DMS153 treated with DMSO at 0.1 percent for 48 hours (cell line): ENCODE results near the gene DNAJB4.
"Not testable (repeated sequence)": the region's sequence is repeated elsewhere in the genome, so short reads cannot be mapped to it uniquely, and the experiment has no call there.

ENCODE experiments used
- DNase-seq: peaks from one replicate; lab custom pipeline; 2025; ENCODE audit not compliant: unreplicated experiment; lab: John Stamatoyannopoulos, UW

Gene DNAJB4

DNA sequence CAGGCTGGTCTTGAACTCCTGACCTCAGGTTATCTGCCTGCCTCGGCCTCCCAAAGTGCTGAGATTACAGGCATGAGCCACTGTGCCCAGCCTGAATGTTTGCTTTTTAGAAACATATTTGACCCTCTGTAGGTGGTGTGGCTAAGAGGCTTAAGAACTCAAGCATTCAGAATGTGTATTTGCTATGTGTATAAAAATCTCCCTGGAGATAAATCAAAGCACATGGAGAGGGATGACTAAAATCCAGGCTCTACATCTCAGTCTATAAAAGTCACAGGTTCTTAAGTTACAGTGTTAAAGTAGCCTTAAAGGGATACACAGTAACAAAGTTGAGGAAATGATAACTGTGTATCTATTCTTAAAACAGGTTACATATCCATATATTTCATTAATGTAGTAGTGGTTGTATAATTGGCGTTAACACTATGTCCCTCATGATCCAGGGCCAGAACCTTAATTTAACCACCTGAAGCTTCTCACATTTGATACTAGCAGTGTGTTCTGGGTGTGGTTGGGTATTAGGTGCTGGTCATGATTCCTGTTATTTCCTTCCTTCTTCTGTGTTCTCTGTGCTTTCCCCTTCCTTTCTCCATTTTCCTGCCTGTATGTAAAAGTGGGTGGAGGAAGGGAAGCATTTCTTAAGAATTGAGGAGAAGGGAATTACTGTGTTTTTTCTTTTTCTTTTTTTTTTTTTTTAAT is 57.2 kb downstream of the DNAJB4 start:
- DNase-seq, result no peak

DNA sequence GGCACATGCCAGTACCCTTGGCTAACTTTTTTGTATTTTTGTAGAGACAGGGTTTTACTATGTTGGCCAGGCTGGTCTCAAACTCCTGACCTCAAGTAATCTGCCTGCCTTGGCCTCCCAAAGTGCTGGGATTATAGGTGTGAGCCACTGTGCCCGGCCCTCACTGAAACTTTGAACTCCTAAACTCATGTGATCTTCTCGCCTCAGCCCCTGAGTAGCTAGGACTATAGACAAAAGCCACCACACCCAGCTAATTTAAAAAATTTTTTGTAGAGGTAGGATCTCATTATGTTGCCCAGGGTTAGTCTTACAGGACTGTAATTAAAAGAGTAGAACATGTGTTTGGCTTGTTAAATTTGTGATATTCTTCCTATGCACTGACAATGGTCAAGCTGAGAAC is 60.1 kb downstream of the DNAJB4 start:
- DNase-seq, result not testable (repeated sequence)
